Measurements from ENCODE around the gene ACP6.

ACP6 gene

DNA sequence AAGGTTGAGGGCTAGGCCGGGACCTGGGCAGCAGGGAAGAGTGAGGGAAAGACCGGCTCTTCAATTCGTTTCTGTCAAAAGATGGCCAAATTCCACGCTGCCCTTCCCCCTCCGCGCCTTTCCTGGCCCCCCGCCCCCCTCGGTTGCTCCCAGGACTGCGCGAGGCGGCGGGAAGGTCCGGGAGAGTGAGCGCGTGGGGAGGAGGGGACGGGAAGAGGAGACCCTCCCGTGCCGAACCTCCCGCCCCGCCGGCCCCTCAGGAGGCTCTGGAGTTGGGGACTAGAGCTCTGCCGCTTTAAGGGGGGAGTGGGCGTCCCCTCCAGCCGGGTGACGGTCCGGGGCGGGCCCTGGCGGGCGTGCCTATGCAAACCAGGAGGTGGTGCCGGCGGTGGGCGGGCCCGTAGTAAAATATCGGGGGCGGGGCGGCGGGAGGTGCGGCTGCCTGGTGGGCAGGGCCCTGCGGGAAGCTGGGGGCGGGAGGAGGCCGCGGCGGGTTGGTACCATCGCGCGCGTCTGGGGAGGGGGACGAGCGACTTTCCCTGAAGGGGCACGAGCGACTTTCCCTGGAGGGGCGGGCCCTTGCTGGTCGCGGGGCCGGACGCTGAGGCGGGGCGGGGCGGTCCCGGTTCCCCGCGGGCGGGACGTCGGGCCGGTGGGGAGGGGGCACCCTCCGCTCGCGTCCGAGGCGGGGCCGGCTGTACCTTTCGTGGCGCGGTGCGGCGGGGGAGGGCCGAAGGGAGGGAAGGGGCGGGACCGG, 70.8 kb downstream of the ACP6 start:
- DNase-seq (ENCODE audit: insufficient read length, low spot score) (peak; percentile 86), FAIRE-seq (no peak)
- peak; percentile 63 for TF ChIP-seq POLR2A (IDR thresholded peaks at IDR 0.05; ENCODE audit: low read depth, low read length)

DNA sequence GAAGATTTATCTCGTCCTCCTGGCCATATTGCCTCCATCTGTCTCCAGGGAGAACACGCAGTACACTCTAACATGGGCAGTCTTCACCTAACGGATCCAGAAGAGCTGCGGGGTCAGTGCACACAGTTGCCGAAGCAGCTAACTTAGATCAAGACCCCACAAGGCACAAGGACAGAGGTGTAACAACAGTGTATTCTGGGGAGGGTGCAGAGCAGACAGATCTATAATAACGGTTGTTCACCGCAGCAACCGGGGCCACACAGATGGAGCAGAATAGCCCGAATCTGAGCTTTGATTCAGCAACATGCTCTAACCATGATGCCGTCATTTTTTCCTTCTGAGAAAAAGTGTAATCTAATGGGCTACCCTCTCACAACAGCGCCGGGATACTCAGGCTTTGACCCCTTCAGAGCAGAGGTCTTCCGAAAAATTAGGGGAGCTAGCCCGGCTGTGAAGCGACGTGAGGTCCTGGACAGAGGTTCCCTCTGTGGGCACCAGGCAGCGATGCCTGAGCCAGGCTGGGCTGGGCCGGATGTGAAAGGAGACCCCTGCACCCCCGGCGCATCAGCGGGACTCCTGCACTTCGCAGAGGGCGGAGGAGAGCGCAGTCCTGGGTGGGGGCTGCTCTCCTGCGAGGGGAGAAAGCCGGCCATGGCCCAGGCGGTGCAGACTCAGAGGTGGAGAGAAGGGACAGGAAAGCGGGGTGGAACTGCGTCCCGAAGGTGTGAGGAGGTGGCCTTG, 71.5 kb downstream of the ACP6 start:
- FAIRE-seq, result no peak
- no peak for TF ChIP-seq POLR2A (IDR thresholded peaks at IDR 0.05; ENCODE audit: low read depth, low read length)
- no peak for DNase-seq (ENCODE audit: insufficient read length, low spot score)

GRCh38 chr1:147597010-147597409, 73.3 kb downstream of the ACP6 start:
- TF ChIP-seq POLR2A (IDR thresholded peaks at IDR 0.05; ENCODE audit: low read depth, low read length), result no peak
- DNase-seq (ENCODE audit: insufficient read length, low spot score), result no peak
- no peak for FAIRE-seq
